ENCODE measurements around the gene PRKAG2. TPM values are rescaled to one million over a fixed set of nuclear protein-coding genes. Genes with fewer than 3 reads are reported as not detected.
"Not testable (repeated sequence)": the region's sequence is repeated elsewhere in the genome, so short reads cannot be mapped to it uniquely, and the experiment has no call there.

PRKAG2 gene
- total RNA-seq, 1 donor from 2014 or later = 120 TPM

- peak; percentile 13 for DNase-seq
- no peak for ATAC-seq (ENCODE audit: poor library complexity)
- intact Hi-C loops (cut with DNase I) = no loop called here
Observed at GRCh38 chr7:151790095-151790829, 86.7 kb downstream of the PRKAG2 start.

DNA sequence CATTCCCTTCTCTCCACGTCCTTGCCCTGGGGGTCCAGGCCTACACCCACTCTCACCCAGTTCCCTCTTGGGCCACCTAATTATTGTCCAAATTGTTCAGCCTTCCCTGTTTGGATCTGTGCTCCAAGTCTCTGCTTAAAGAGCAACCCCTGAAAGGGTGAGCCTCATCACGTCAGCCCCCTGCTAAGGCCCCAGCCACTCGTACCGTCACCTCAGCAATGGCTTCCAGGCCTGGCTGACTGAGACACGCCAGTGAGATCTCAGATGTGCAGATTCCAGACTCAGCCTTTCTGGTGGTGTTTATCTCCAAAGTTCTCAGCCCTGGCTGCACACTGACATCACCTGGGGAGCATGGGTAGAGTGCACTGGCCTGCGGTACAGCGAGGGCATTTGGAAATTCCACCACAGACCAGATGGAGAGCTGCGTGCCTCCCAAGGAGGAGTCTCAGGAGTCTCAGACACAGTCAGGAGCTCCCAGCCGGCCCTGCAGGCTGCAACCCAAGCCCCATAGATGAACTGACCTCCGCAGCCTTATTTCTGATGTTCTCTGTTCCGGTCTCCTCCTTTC lies 87.5 kb downstream of the PRKAG2 start:
- no peak for ATAC-seq (ENCODE audit: poor library complexity)
- peak; percentile 29 for DNase-seq
- intact Hi-C loops (cut with DNase I) = no loop called here

GRCh38 chr7:151787348-151787747 lies 89.6 kb downstream of the PRKAG2 start:
- no peak for ATAC-seq (ENCODE audit: poor library complexity)
- DNase-seq = no peak
- intact Hi-C loops (cut with DNase I) = no loop called here

- intact Hi-C loops (cut with DNase I) = no loop called here
- DNase-seq (no peak), ATAC-seq (ENCODE audit: poor library complexity) (no peak)
Observed at GRCh38 chr7:151786936-151787335, 90.0 kb downstream of the PRKAG2 start.

GRCh38 chr7:151786241-151786640 lies 90.7 kb downstream of the PRKAG2 start:
- peak; percentile 38 for DNase-seq
- no peak for ATAC-seq (ENCODE audit: poor library complexity)
- intact Hi-C loops (cut with DNase I) = no loop called here

- intact Hi-C loops (cut with DNase I) = no loop called here
- ATAC-seq (ENCODE audit: poor library complexity) = no peak
- peak; percentile 38 for DNase-seq
Observed at GRCh38 chr7:151785681-151785965, 91.3 kb downstream of the PRKAG2 start.

- intact Hi-C loops (cut with DNase I) = no loop called here
- DNase-seq (peak; percentile 30), ATAC-seq (ENCODE audit: poor library complexity) (no peak)
Observed at GRCh38 chr7:151784853-151785680, 91.8 kb downstream of the PRKAG2 start.

DNA sequence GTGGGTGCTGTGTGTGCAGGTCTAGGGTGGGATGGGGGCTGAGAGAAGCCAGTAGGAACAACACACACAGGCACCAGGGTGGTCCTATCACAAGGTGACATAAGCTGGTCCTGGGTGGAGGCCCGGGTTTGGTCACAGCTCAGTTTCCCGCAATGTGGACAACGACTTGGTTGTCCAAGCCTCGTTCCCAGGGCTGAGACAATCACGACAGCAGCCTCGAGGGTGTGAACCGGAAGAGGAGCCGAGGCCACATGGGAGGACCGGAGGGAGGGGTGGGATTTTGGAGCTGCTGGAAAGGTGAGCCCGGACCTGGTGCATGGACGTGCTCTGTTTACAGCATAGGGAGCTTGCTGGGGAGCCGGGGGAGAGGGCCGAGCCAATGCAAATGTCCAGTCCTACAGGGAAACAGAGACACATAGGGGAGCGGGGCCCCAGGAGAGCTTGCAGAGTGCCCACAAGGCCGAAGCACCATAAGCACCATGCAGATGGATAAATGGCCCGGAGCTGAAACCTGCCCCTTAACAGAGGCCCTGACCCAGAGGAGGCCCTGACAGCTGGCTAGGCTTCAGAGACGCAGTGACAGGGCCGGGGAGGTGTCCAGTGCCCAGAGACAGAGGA lies 92.8 kb downstream of the PRKAG2 start:
- DNase-seq (peak; percentile 35), ATAC-seq (ENCODE audit: poor library complexity) (no peak)
- intact Hi-C loops (cut with DNase I) = no loop called here

DNA sequence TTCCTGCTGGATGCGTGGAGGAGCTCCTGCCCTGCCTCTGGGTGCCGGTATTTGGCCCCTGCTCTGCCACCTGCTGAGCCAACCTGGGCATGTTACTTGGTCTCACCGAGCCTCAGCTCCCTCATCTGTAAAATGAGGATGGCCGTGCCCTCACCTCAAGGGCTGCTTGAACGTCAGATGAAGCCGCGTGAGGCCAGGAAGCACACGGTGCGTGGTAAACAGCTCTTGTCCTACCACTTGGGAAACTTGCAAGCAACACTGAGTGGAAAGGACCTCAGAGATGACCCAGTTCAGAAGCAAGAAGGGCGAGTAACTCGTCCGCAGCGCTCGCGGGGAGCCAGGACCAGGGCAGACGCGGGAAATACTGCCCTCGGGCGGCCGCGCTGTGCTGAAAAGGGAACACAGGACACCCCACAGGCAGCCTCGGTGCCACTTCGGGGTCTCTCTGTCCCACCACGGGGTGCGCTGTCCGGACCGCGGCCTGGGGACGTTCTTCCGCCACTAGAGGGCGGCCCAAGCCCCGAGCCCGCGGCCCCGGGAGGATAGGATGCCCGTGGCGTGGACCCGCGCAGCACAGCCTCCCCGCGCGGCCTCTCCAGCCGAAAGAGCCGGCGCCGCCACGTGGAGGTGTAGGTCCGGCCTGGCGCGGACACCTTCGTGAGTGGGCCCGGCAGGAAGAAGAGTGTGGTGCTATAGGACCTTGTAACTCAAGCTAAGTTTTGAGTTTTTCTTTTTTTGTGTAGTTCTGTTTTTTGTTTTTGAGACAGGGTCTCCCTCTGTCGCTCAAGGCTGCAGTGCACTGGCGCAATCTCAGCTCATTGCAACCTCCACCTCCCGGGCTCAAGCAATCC lies 94.1 kb downstream of the PRKAG2 start:
- peak; percentile 85 for DNase-seq
- intact Hi-C loops (cut with DNase I) = no loop called here
- peak; percentile 95 for ATAC-seq (ENCODE audit: poor library complexity)

DNA sequence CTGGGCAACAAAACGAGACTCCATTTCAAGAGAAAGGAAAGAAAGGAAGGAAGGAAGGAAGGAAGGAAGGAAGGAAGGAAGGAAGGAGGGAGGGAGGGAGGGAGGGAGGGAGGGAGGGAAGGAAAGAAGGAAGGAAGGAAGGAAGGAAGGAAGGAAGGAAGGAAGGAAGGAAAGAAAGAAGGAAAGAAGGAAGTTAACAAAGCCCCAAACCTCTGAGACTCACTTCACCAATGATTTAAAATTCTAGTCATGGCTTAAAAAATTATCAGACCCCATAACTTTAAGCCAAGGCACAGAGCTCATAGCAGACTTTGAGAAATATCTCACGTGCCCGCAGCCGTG lies 94.7 kb downstream of the PRKAG2 start:
- intact Hi-C loops (cut with DNase I); ATAC-seq (ENCODE audit: poor library complexity); DNase-seq: not testable (repeated sequence)

DNA sequence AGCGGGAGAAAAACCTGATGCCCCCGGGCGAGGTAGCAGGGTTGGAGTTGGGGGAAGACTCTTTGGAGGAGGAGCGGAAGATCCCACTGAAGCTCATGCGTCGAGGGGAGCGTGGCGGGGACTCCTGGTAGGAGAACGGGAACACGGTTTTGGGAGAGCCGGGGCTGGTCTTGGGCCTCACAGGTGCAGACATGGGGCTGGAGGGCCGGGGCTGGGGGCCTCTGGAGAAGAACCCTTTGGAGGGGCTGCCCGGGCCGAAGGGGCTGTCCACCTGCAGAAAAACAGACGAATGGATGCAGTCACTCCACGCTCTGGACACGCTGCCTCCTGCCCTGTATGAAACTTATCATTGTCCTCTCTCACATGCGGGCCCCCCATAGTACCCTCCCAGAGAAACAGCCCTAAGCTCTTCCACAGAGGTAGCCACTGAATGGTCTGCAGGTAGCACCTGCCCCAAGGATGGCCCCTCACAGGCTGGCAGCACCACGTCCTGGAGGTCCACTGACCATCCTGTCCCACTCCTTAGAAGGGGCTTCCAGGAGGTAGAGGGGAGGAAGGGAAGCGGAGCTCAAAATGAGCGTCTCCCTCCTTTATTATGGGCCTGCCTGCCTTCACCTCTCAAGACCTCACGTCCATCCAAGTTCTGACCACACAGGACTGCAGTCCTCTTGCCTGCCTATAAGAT lies 95.6 kb downstream of the PRKAG2 start:
- intact Hi-C loops (cut with DNase I) = no loop called here
- ATAC-seq (ENCODE audit: poor library complexity) (no peak), DNase-seq (no peak)

DNA sequence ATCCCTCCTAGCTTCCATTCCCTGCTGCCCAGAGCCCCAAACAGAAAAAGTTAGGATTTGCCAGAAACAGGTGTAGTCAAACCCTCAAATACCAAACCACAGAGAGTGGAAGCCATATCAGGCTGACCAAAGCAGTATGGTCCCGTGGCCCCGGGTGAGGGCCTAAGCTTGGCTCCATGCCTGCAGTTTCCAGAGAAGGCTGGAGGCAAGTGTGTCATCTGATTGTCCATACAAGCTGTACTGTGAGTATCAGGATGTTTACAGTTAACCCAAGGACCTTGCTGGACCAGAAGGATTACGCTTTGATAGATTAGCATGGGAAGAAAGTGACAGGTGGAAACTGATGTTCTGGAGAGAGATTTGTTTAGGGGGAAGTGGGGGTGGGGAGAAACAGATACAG lies 96.3 kb downstream of the PRKAG2 start:
- no peak for ATAC-seq (ENCODE audit: poor library complexity)
- intact Hi-C loops (cut with DNase I) = no loop called here
- no peak for DNase-seq

- ATAC-seq (ENCODE audit: poor library complexity) (no peak), DNase-seq (no peak)
- intact Hi-C loops (cut with DNase I) = loop anchor here (10.0 kb wide), 1 partner anchor 155 kb away; no protein-coding TSS in a partner anchor
Observed at GRCh38 chr7:151779678-151780077, 97.2 kb downstream of the PRKAG2 start.

DNA sequence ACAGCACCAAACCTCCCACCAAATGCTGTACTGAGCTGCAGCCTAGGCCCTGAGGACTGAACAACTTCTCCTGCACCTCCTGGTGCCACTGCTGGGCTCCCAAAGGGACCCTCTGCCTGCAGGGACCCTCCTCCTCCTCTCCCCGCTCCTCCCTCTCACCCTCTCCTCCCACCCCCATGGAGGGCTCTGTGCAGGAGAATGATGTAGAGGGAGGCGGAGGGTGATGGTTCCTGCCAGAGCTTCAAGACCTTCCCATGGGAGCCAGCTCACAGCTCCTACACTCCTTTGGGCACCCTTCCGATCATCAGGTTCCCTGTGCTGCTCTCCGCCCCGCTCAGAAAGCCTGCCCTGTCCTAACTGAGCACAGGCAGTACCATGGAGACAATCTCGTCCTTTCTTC lies 97.7 kb downstream of the PRKAG2 start:
- DNase-seq (no peak), ATAC-seq (ENCODE audit: poor library complexity) (no peak)
- intact Hi-C loops (cut with DNase I) = loop anchor here (10.0 kb wide), 1 partner anchor 156 kb away; no protein-coding TSS in a partner anchor

DNA sequence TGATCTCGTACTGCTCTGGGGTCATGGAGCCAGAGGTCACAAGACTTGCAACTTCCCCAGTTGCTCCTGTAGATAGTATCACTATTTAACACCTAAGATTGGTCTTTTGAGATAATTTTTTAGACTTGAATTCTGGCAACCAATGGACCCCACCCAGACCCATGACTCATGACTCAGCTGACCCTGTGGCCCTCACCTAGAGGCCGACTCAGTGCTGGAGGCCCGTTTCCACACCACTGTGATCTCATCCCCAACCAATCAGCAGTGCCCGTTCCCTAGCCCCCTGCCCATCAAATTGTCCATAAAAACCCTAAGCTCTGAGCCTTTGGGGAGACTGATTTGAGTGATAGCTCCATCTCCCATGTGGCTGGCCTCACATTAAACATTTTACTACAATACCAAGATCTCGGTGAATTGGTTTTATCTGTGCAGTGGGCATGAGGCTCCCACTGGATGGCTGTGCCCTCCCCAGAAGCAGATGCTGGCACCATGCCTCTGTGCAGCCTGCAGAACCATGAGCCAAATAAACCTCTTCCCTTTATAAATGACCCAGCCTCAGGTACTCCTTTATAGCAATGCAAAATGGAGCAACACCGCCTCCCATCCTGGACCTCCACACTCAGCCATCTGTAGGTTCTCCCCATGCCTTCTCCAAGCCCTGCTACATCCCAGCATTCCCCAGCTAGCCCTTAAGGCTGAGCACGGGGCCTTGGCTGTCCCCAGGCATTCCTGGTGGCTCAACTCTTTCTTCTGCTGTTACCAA lies 98.8 kb downstream of the PRKAG2 start:
- no peak for ATAC-seq (ENCODE audit: poor library complexity)
- peak; percentile 25 for DNase-seq
- intact Hi-C loops (cut with DNase I) = loop anchor here (10.0 kb wide), 1 partner anchor 157 kb away; no protein-coding TSS in a partner anchor

DNA sequence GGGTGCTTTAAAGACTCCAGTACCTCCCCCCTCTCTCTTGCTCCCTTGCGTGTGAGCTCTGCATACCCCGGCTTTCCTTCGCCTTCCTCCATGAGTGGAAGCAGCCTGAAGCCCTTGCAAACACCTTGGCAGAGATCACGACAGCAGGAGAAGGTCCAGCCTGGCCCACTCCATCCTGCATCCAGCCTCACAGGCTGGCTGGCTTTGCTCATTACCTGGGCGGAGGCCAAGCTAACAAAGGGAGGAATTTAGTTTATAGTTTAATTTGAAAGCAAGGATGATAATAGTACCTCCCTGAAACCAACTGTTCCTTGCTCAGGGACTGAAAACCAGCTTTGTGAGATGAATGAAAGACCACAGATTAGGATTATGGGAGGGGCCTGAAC lies 99.4 kb downstream of the PRKAG2 start:
- DNase-seq = no peak
- no peak for ATAC-seq (ENCODE audit: poor library complexity)
- intact Hi-C loops (cut with DNase I) = loop anchor here (10.0 kb wide), 1 partner anchor 157 kb away; no protein-coding TSS in a partner anchor

- intact Hi-C loops (cut with DNase I) = loop anchor here (10.0 kb wide), 1 partner anchor 158 kb away; no protein-coding TSS in a partner anchor
- DNase-seq = no peak
- ATAC-seq (ENCODE audit: poor library complexity) = no peak
Observed at GRCh38 chr7:151776876-151777494, 99.9 kb downstream of the PRKAG2 start.
